HG03196 (cell line): ENCODE data around the gene PTTG1.

Source experiments
- ATAC-seq: cut with Tn5 transposase; IDR thresholded peaks from one replicate; pipeline ENCODE4 v1.9.1; 2021; ENCODE audit not compliant: unreplicated experiment

Gene PTTG1

DNA sequence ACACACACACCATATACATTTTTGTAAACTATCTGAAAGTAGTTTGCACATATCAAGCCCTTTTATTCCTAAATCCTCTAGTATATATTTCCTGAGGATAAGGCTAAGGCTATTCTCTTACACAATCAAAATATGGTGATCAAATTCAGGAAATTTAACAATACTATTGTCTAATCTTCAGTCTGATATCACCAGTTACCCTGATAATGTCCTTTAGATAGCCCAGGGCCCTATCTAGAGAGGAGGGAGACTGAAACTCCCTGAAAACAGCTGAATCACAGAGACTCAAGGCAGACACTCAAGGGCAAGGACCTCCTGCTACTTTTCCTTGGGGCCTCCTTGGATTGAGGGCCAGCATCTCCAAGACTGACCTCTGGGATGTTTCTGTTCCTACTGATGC is 30.4 kb downstream of the PTTG1 start:
- ATAC-seq, result no peak

DNA sequence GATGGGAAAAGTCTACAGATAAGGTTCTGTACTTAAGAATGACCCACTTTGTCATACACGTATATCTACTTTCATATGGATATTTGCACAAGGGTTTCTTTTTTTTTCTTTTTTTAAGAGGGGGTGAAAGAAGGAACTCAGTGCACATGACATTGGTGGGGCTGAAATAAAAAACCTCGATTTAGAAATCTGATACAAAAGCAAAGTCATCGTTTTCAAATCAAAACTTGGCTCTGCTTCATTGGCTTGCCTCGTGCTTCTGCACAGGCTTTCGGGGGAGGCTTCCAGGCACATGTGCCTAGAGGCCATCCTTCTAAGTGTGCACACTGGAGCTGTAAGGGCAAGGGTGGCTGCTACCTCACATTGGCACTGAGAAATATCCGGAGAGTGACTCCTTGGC is 31.1 kb downstream of the PTTG1 start:
- no peak for ATAC-seq

DNA sequence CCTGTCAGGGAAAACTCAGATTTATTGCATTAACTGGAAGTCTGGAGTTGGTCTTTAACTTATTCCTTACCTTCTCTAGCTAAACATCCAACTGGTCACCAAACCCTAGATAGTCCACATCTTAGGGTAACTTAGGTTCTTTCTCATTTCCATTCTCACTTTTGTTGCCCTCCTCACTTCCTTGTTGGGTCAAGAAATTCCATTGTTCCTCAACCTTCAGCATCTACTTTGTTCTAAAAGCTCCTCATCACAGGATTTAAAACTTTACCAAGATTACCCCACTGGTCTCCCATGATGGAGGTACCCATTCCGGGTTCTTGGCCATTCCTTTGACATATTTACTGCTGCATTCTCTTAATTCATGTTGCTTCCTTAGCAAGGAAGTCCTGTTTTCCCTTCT is 32.1 kb downstream of the PTTG1 start:
- no peak for ATAC-seq

DNA sequence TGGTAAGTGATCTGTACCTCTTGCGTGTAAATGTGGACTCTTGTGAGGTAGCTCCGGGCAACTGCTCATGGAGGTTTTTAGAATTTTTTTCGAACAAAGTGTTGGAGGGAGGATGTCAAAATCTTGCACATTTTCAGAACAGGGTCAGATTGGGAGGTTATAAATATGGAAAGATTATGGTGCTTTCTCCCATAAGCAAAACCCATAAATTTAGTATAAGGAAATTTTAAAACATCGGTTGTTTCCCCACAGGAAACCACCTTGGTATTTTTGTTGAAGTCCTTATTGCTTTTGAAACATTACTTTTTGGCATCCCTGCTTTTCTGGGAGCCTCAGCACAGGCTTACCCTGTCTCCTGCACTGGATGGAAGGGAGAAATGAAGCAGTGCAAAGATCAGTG is 33.9 kb downstream of the PTTG1 start:
- ATAC-seq, result no peak

DNA sequence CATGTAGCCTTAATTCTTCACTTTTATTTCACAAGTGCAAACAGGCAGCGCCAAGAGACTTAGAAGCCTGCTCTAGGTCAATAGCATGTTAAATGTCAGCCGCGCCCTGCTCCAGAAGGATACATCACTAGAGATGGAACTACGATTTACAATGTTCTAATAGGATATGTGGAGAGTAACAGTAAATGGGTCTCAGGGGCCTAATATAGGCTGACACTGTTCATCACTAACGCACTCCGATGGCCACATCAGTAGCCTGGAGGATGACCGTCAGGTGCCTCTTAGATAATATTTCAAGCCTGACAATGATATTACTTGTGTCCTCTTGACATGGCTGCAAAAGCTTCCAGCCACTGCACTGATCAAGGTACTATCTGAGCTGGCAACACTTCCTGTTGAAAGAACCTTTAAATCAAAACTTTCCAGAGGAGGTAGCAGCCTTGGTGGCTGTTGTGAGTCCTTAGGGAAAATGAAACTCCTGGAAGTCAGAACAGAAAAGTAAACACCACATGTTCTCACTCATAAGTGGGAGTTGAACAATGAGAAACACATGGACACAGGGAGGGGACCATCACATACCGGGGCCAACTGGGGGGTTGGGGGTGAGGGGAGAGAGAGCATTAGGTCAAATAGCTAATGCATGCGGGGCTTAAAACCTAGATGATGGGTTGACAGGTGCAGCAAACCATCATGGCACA is 35.0 kb downstream of the PTTG1 start:
- no peak for ATAC-seq

DNA sequence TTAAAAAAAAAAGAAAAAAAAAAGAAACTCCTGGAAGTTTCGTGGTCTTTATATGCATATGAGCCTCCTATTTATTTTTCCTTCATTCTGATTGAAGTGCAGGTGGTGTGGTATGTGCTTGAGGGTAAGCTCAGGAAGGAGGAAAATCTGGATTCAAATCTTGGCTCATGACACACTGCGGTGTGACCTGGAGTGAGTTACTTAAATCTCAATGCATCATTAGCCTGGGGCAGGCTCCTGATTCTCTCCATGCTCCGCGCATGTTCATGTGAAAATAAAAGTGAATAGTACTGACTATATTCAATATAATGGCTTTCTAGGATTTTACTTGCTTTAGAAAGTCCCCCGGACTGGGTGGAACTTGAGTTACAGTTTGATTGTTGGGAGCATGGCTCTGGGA is 35.6 kb downstream of the PTTG1 start:
- ATAC-seq, result no peak

DNA sequence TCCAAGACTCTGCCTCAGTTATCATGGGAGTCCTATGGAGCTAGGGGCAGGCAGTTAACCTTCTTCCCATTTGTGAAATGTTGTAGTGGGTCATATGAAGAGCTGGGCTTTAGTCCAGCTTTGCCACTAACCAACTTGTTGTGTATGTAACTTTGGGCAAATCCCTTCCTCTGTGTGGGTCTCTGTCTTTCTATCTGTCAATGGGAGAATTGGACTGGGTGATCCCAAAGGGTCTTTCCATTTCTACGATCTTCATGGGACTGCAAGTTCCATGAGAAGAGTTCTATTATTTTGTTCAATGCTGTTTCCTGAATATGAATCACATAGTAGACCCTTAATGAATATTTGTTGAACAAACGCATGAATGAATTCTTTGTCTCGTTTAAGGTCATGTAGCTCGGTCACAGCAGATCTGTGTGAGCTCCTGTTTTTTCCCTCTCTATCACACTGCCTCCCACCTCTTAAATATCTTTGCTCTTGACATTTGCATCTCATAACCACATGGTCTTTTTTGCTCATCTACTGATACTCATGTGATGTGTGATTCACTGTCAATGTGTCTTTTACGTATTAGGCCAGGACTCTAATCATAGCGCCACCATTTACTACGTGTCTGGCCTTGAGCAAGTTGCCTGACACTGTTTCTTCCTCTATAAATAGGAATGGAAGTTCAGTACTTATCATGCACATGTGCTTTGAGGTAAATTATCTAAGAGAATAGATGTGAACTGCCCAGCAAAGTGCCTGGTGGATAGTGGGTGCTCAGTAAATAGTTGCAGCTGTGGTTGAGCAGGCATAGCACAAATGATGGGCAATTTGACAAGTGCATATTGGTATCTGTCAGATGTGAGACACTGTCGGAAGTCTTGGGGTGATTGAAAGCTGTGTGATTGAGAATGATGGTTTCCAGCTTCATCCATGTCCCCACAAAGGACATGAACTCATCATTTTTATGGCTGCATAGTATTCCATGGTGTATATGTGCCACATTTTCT is 37.4 kb downstream of the PTTG1 start:
- peak; percentile 68 for ATAC-seq

DNA sequence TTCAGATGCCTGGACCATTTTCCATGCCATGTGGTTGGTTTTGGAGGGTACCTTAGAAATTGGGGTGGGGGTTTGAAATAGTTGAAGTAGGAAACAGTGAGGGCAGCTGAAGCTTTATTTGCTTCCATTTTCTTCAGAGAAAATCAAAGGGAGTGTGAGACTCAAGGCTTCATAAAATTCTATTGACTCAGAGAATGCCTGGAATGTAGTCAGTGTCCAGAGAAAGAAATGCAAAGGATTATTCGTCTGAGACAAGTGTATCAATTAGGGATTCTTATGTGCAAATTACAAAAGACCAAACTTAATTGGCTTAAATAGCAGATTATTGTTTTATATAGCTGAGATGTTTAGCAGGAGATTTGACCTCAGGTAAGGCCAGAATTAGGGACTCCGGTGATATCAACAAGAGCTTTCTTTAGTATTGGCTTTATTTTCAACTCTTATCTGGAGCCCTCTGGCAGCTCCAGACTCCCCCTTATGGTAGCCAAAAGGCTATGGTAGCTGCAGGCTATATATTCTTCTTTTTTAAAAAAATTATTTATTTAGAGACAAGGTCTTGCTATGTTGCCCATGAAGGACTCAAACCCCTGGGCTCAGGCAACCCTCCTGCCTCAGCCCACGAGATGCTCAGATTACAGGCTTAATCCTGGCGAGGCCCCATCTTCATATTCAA is 38.9 kb downstream of the PTTG1 start:
- no peak for ATAC-seq

DNA sequence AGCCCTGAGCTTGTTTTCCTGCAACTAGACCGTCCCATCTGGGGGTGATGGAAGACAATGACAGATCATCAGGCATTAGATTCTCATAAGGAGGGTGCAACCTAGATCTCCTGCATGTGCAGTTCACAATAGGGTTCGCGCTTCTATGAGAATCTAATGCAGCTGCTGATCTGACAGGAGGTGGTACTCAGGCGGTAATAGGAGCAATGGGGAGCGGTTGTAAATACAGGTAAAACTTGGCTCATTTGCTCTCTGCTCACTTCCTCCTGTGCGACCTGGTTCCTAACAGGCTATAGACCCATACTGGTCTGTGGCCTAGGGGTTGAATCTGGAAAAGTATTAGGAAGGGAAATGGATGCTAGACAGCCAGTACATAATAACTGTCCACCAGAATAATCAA is 39.7 kb downstream of the PTTG1 start:
- no peak for ATAC-seq

DNA sequence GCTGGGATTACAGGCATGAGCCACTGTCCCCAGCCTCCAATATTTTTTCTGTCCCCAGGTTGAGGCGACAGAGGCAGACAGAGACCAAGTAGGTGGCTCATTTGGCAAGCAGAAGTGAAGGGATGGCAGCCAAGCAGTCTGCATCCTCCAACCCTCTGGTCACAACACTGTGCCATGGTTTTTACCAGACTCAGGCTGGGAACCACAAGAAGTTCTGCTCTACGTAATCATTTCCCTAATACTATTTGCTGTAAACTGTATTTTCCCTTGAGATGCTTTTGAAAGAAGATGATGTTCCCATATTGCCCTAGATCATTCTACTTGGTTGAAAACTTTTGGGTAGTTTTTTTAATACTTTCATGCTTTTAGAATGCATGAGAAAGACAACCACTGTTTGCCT is 40.5 kb downstream of the PTTG1 start:
- ATAC-seq, result peak; percentile 37

DNA sequence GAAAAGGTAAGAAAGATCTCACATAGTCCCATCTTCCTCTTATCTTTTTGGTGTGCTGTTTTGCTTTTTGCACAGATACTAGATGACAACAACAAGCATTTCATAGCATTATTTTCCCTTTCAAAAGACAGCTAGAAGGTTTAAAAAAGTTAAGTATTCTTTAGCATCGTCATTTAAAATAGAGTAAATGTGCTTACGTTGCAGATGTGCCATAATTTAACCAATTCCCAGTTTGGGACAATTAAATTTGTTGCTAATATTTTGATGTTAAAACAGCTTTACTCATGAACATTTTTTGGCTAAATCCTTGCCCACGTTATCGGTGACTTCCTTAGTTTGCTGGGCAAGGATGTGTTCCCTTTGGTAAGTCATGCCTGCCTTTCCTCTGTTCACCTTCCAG is 41.6 kb downstream of the PTTG1 start:
- ATAC-seq, result no peak

DNA sequence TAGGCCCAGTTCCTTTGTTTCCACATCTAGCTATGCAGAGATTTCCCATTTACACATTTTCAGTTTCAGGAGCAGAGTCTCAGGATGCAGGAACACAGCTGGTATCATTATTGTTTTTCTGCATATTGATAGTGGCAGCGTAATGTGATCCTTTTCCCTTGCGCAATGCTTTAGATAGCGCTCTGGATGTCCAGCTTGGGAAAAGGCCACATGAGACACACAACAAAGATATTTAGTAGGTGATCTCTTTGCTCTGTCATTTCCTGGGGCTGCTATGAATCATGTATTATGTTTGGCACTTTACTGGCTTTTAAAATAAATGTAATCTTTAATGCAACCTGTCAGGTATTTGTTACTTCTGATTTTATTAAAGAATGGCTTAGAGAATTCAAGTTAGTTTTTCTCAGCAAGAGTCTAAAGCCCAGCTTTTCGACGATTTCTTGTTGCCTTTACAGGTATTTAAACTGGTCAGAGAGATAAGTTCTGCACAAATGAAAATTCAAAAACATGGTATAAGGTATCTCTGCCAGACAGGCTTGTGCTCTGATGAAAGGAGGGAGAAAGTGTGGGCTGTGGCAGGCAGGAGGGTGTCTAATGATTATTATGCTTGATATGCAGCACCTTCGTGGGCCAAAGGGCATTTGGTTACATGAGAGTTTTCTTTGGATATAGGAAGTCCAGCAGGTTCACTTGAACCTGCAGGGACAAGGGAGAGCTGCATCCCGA is 42.2 kb downstream of the PTTG1 start:
- ATAC-seq, result no peak

DNA sequence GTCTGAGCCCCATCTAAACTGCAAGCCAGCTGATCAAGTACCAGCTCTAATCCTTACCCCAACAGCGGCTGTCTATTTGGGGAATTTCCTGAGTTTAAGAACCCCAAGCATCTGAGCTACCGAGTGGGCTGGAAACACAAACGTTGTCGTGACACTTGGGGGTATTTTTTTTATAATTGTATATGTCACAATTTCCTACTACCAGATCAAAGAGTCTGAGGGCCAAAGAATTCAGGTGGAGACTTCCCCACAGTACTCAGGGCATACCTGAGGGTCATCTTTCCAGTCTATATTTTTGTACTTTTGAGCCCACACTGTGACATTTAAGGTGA is 42.8 kb downstream of the PTTG1 start:
- ATAC-seq, result no peak

DNA sequence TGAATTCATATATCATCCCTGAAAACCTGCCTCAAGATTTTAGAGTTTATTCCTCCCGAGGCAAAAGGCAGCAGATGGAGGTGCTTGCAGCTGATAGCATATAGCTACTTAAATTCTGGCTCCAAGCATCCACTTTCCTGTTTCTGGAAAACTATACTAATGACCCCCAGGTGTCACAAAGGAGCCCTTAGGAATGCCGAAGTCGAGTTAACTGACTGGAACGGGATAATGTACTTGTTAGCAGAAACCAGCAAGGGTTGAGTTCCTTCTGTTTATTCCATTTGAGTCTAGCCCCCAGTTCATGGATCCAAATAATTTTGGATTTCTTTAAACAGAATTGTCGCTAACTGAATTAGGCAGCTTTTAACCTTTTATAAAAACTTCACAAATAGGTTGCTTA is 44.5 kb downstream of the PTTG1 start:
- no peak for ATAC-seq

DNA sequence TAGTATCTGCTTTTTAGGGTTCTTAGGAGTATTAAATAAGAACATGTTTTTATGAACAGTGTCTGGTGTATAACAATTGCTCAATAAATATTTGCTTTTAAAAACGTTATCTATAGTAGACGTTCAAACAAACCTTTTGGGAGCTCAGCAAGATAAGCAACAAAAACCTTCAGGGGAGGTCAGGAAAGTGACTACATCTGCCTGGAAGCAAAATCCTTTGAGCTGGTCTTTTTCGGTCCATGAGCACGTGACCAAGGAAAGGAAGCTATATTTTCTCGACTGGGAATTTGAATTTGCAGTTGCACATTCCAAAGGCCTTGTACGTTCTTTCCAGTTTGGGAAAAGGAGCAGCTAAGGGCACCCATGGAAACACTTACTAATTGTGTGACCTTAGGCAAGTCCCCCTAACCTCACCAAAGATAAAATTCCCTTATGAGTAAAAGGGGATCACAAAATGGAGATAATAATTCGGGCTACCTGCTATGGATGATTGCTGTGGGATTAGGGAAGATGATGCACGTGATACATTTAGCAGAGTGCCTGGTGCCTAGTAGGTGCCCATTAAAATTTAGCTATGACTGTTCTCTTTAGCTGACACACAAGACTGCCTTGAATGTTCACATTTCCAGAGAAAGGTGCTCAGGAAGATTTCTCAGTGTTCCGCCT is 45.4 kb downstream of the PTTG1 start:
- ATAC-seq, result no peak

DNA sequence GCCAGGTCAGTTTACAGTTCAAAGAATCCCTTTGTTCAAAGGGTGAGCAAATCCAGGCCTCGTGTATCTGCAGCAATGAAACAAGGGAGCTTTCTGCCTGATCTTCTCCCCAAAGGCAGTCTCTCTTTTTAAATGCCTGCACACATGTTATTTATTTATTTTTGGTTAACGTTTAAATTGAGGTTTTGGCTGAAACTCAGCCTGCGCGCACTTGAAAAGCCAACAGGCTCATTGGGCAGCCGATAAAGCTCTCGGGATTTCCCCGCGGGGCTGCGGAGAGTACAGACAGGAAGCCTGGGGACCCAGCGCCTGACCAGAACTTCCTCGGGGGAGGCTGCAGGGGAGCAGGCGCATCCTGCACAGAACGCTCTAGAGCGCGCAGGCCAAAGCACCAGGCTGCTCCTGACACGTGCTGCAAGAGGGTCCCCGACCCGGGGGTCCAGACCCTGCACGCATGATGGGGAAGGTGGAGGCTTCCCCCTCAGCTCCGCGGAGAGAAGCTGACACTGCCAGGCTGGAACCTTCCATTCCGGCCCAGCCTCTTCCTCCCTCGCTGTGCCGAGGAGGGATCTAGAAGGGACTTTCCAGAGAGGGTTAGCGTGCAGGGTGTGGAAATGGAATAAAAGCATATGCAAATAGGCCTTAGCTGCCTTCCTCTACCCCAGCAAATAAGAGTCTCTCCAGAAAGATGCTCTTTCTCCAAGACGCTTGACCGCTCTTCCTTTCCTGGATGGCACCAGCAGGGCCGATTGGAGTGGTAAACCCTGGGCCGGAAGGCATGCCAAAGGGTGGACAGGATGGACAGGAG is 46.1 kb downstream of the PTTG1 start:
- peak; percentile 93 for ATAC-seq

DNA sequence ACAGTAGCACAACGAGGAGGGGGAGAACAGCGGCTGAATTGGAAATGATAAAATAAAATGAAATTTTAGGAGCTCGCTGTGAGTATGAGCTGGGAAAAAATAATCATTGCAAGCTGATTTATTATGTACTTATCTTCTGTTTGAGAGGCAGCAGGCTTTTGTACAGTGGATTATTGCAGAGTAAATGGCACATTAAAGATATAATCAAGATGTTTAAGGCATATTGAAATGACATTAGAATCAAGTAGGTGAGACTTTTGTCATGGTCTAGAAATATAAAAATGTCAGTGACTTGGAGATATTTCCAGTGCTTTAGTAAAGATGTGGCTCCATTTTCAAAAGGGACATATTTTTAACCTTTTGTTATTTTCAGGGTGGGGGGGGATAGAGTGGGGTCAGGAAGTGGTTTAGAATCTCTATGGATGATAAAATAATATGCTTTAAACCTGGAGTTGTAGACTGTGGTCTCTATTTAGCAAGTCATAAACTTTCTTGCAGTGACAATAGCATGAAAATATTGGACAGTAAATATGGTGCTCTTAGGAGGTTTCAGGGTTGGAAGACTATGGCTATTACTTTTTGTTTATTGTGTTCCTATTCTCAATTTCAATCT is 46.8 kb downstream of the PTTG1 start:
- no peak for ATAC-seq

DNA sequence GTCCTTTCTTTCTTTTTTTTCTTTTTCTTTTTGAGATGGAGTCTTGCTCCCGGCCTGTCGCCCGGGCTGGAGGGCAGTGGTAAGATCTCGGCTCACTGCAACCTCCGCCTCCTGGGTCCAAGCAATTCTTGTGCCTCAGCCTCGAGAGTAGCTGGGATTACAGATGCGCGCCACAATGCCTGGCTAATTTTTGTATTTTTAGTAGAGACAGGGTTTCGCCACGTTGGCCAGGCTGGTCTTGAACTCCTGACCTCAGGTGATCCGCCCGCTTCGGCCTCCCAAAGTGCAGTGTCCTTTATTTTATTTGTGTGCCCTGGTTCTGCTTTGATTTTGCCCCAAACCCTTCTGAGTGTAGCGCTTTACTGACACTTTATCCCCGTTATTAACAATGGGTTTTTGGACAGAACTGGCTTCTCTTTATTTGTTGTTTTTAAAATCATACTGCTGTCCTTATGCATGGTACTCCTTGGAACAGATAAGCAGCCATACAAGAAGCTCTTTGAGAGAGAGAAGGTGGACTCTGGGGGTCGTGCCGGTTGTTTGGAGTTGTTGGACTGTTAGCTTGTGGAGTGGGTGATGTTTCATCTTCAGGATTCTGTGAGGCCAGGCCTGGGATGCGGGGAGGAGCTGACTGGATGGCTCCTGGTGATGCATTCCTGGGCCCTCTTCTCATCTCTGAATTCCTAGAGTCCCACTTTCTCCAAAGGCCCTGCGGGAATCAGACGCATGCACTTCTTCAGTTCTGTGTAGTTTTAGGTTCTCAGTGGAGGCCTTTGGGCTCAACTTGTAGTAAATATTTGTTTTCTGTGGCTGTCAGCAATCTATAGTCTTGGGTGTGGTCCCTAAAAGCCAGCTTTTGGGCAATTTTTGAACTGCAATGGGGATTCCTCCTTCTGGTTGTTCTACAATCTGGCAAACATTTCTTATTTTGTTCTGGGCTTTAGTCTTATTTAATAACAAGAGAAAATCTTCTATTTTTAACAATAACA is 47.8 kb downstream of the PTTG1 start:
- no peak for ATAC-seq
